Stimulated activated CD8-positive, alpha-beta memory T cell treated with anti-CD3 and anti-CD28 coated beads, Interleukin-15, amount 100 ng/mL, for 24 hours (primary cell): ENCODE results near the gene PAF1.
"Not testable (repeated sequence)": the region's sequence is repeated elsewhere in the genome, so short reads cannot be mapped to it uniquely, and the experiment has no call there.

Experiments
- DNase-seq: peaks from one replicate; pipeline ENCODE4 v3.0.0-alpha.2; 2020; ENCODE audit warnings: low read depth

Gene PAF1

GRCh38 chr19:39382991-39383828 lies 7.7 kb downstream of the PAF1 start:
- DNase-seq = no peak

GRCh38 chr19:39381910-39382611 lies 8.8 kb downstream of the PAF1 start:
- no peak for DNase-seq

GRCh38 chr19:39380521-39381502 lies 10.1 kb downstream of the PAF1 start:
- no peak for DNase-seq

DNA sequence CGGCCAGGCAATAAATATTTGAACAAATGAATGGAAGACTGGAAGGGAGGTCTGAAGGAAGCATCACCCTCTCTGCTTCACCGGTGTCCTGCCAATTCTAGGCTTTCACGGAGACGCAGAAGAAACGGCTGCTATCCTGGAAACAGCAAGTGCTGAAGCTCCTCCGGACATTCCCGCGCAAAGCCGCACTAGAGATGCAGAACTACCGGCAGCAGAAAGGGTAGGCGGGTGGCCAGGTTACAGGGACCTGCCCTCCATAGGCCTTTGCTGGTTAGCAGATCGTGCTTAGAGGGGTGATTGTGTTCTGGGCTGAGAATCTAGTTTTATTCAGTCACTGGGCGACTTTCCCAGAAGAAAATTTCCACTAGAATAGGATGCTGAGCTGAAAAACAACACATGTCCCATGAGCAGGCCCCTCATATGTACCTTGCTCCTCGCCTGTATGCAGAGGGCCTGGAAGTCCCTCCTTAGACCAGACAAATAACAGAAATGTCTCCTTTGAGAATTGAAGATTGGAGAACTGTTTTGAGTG lies 11.0 kb downstream of the PAF1 start:
- DNase-seq = no peak

DNA sequence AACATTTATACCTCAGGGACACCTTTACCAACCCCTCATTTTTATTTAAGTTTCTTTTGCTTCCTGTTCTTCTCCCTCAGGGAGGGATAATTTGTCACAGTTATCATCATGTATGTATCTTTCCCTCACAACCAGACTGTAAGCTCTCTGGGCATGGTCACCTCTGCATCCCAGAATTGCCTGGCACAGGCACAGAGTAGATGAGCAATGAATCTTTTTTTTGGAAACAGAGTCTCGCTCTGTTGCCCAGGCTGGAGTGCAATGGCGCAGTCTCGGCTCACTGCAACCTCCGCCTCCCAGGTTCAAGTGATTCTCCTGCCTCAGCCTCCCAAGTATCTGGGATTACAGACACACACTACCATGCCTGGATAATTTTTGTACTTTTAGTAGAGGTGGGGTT lies 11.5 kb downstream of the PAF1 start:
- not testable (repeated sequence) for DNase-seq

DNA sequence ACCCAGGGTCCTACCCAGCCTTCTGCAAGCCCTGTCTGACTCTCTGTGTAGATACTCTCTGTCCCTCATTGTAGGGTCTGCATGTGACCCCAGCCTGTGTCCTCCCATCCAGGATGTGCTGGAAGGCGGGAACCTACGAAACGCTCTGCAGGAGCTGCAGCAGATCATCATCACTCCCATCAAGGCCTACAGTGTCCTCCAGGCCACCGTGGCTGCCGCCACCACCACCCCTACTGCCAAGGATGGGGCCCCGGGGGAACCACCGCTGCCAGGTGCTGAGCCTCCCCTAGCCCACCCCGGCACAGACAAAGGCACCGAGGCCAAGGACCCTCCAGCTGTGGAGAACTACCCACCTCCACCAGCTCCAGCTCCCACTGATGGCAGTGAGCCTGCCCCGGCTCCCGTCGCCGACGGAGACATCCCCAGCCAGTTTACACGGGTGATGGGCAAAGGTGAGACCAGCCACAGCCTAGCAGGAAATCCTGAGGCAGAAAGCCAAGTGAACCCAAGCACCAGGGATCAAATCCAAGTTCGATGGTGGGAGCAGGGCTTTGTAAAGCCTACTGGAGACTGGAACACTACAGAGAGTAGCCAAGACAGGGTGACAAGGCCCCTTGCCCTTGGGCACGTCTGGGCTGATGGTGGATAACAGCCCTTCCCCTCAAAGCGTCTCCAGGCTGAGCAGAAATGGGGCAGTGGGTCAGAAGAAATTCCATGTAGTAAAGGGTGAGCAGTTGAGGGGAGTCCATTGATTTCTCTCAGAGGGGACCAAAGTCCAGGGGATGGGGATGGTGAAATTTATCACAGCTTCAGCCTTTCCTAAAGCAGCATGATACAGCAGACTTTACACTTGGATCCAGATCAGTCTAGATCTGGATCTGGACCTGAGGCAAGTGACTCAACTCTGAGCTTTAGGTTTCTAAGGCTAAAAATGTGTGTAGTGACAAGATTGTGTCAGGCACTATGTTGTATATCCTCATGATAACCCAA lies 13.2 kb downstream of the PAF1 start:
- DNase-seq = no peak

DNA sequence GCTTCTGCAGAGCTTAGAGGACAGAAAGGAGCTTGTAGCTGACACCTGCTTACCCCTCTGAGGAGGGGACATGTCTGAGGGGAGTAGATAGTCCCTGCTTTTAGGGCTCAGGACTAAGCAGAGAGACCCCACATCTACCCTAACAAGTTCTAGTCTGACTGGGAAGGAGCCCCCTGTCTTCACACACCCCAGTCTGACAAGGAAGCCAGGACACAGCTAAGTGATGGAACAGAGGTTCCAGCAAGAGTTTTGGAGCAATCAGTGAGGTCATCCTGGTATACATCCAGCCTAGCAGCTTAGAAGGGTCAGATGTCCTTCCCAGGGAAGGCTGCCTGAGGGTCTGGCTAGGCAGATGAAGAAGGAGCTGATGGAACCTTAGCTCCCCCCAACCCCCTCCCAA lies 15.0 kb downstream of the PAF1 start:
- no peak for DNase-seq

GRCh38 chr19:39372941-39373340 lies 18.0 kb downstream of the PAF1 start:
- DNase-seq = no peak

DNA sequence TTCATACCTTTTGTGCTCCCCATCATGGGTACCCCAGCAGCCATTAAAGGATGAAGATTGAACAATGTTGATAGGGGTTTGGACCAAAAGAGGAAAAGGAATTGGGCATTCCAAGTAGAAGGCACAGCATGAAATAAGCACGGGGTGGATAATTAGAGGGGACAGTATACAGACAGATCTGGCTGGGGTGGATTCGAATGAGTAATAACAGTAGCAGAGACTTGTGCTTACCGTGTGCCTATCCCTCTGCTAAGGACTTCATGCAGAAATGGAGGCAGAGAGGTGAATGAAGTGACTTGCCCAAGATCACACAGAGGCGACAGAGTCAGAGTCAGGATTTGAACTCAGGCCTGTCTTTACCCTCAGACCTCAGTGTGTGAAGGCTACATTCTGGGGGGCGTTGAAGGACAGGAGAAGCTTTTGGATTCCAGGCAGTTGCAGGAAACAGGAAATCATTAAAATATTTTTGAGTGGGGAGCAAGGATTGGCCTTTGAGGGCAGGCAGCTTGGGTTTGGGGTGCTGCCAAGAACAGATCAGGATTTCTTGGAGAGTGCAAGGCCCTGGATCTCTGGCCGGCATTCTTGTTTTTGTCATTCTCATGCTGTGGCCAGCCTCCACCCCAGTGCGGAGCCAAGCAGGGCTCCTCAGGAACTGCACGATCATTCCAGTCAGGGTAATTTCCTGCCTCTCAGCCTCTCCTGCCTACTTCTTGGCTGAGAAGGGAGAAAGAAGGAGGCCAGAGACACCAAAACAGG lies 18.7 kb downstream of the PAF1 start:
- no peak for DNase-seq

DNA sequence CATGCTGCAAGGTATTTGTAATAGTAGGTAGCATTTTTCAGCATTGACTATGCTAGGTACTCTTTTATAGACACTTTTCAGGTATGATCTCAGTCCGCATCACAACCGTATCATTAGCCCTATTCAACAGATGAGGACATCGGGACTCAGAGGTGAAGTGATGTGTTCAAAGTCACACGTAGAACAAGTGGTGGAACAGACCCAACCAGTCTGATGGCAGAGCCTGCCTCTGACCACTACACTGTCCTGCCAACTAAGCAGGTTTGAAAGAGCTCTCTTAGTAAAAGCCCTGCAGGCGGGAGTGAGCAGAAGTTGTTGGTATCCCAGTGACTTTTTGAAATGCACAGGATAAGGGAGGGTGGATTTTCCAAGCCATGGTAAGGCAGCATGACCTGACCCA lies 20.2 kb downstream of the PAF1 start:
- no peak for DNase-seq

DNA sequence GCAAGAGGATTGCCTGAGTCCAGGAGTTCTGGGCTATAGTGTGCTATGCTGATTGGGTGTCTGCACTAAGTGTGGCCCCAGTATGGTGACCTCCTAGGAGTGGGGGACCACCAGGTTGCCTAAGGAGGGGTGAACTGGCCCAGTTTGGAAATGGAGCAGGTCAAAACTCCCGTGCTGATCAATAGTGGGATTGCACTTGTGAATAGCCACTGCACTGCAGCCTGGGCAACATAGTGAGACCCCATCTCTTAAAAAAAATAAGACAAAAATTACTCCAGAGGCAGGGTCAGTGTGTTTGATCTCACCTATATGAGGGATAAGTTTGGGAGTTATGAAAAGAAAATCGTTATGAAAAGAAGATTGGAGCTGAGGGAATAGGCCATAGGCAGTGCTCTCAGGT lies 21.7 kb downstream of the PAF1 start:
- no peak for DNase-seq

- DNase-seq = no peak
Measured at GRCh38 chr19:39365531-39365930, 25.4 kb downstream of the PAF1 start.

- no peak for DNase-seq
Measured at GRCh38 chr19:39363901-39364457, 26.9 kb downstream of the PAF1 start.

- DNase-seq = no peak
Measured at GRCh38 chr19:39362682-39363657, 27.9 kb downstream of the PAF1 start.

- no peak for DNase-seq
Measured at GRCh38 chr19:39360599-39360998, 30.3 kb downstream of the PAF1 start.

DNA sequence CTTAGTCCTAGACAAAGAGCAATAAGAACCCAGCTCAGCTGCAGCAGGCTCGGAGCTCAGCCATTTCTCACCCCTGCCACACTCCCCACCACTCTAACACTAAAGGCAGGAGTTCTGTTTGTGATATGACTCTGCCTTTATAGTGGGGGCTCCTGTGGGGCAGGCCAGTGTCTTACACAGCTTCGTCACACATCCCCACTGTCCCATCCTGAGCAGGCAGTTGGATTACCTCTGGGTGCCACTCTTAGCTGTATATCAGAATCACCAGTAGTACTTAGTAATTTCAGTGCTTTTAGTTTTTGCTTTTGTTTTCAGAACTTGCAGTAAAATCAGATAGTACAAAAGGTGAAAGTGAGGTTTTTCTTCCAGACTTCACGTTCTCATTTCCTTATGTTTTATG lies 31.9 kb downstream of the PAF1 start:
- no peak for DNase-seq

GRCh38 chr19:39356647-39357046 lies 34.3 kb downstream of the PAF1 start:
- no peak for DNase-seq

GRCh38 chr19:39356073-39356472 lies 34.8 kb downstream of the PAF1 start:
- DNase-seq = no peak

GRCh38 chr19:39355253-39355652 lies 35.7 kb downstream of the PAF1 start:
- no peak for DNase-seq
